Esophagus (tissue), 2 donors: Measurements from ENCODE around the gene MAP3K1. TPM values are rescaled to one million over a fixed set of nuclear protein-coding genes. Genes with fewer than 3 reads are reported as not detected.

Source experiments
- H3K27ac ChIP-seq, 2 donors: one replicate each; pipeline ENCODE4 v1.5.1; 2013; ENCODE audit warnings: low read depth in 2 of 2, mild to moderate bottlenecking in 2 of 2, inconsistent platforms in 1 of 2, low read length in 1 of 2, moderate library complexity in 1 of 2
- H3K27me3 ChIP-seq, 2 donors: one replicate each; pipeline ENCODE4 v1.6.1; 2013; ENCODE audit warnings: low read length in 2 of 2, control low read depth in 1 of 2, mild to moderate bottlenecking in 1 of 2; ENCODE audit not compliant: insufficient read depth in 2 of 2, control insufficient read depth in 1 of 2
- H3K36me3 ChIP-seq, 2 donors: one replicate each; pipeline ENCODE4 v1.6.1; 2013; ENCODE audit warnings: low read length in 1 of 2; ENCODE audit not compliant: control insufficient read depth in 2 of 2, insufficient read depth in 2 of 2
- H3K4me1 ChIP-seq, 2 donors: one replicate each; pipeline ENCODE4 v1.6.1; 2013; ENCODE audit warnings: low read length in 1 of 2; ENCODE audit not compliant: control insufficient read depth in 2 of 2, insufficient read depth in 2 of 2
- H3K4me3 ChIP-seq, 2 donors: one replicate each; pipeline ENCODE4 v1.5.1; 2013; ENCODE audit warnings: low read length in 2 of 2, mild to moderate bottlenecking in 2 of 2, low read depth in 1 of 2, moderate library complexity in 1 of 2
- H3K9me3 ChIP-seq, 2 donors: one replicate each; pipeline ENCODE4 v1.6.1; 2013; ENCODE audit warnings: mild to moderate bottlenecking in 2 of 2, low read depth in 1 of 2, low read length in 1 of 2, moderate library complexity in 1 of 2; ENCODE audit not compliant: control insufficient read depth in 2 of 2, insufficient read depth in 1 of 2
- WGBS, 2 donors: extraction: QIAGEN DNeasy Blood & Tissue Kit; methylation state at CpG; one replicate each; pipeline ENCODE4 v1.1.7; 2013; 5-methylcytosine and 5-hydroxymethylcytosine counted together
- polyA plus RNA-seq, 2 donors: library from polyadenylated mRNA; stranded (reverse); fragments of 200-250 nt; gene quantifications; one replicate each; pipeline ENCODE4 v1.2.3, GENCODE V29; 2013
- donor health status: healthy with polysubstance abuse.
- donor health status: Bipolar disorder and iron deficiency.

The MAP3K1 gene
- polyA plus RNA-seq, 2 donors, result 7.0 to 10.0 TPM

- peaks cover 5 to 8% of the 10 kb centered on the region in 2 donors for H3K36me3 ChIP-seq
- no peaks in the 10 kb centered on the region for H3K4me1 ChIP-seq
- H3K4me3 ChIP-seq, result no peak overlapping the region
- WGBS, 2 donors, result 52% methylated on average over 1 of the region's 1 CpG
- H3K27ac ChIP-seq, result no peak overlapping the region
- H3K9me3 ChIP-seq, result no peaks in the 10 kb centered on the region
- no peaks in the 10 kb centered on the region for H3K27me3 ChIP-seq
These were observed 126.6 kb downstream of the MAP3K1 start for GRCh38 chr5:56941981-56942380.

Other genes starting within 250 kb of the MAP3K1 start
- 1 to 10 TPM; 3.7 to 7.7 TPM for gene SETD9, start 94.0 kb downstream of the MAP3K1 start, polyA plus RNA-seq
- 1 to 10 TPM; 4.0 to 4.1 TPM for gene MIER3, start 136.6 kb downstream of the MAP3K1 start, polyA plus RNA-seq